Measurements from ENCODE around the gene CXXC5. TPM values are rescaled to one million over a fixed set of nuclear protein-coding genes. Genes with fewer than 3 reads are reported as not detected.

CXXC5 gene
- total RNA-seq, 2 donors from 2014 or later = 58.5 to 62.5 TPM

DNA sequence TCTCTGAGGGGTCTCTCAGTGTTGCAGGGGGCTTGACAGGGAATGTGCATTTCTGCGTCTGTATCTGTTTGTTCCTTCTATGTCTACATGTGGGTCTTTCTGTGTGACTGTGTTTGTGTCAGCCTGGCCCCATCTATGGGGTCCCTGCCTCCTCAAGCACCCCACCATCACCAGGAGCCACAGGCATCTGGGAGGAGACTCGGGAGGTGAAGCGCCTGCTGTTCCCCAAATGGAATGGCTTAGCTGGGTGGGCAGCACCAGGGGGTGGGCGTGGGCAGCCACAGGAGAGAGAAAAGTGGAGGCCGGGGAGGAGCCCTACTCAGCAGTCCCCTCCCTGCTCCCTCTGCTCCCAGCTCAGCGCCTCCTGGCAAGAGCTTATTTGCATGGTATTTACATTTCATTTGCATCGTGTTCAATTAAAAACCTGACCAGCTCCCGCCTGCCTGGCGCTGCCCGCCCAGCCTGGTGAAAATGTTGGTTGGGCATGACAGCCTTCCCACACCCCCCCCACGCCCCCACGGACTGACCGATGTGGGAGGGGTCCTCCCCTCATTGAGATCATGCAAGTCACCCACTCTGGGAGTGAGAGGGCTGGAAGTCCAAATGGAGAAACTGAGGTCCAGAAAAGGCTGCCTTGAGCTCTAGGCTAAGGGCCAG is 50.5 kb downstream of the CXXC5 start:
- H3K9me3 ChIP-seq = no peaks in the 10 kb centered on the region
- no peaks in the 10 kb centered on the region for H3K36me3 ChIP-seq
- DNase-seq (ENCODE audit: low spot score) (no peak), ATAC-seq (ENCODE audit: insufficient number of reproducible peaks, low FRiP score, low read depth) (no peak)
- H3K4me3 ChIP-seq = no peak overlapping the region
- peaks cover 21 to 38% of the 10 kb centered on the region in 2 donors for H3K4me1 ChIP-seq (ENCODE audit: control insufficient read depth in 1 of 2, low read depth in 2 of 2)
- H3K27ac ChIP-seq = peak overlapping the region; percentile 92 to 93
- no peak for TF ChIP-seq CTCF (IDR thresholded peaks at IDR 0.05)
- H3K27me3 ChIP-seq (replicated peaks; ENCODE audit: insufficient read depth) = no peaks in the 10 kb centered on the region

DNA sequence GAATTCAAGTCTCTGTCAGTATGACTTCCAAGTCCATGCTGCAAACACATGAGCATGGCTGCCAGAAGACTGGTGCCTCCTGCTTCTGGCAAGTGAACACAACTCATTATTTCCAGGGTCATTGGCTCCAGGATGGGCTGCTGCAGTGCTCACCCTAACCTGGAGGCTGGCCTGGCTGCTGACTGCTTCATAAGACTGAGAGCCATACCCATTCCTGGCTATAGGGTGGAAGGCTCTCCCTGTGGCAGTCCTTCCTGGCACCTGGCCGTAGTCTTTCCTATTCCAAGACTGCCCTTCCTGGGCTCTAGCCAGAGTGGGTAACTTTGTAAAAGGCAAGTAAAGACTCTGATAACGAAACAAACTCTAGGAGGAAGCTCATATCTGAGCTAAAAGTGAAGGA is 51.2 kb downstream of the CXXC5 start:
- H3K36me3 ChIP-seq = no peaks in the 10 kb centered on the region
- H3K4me3 ChIP-seq = no peak overlapping the region
- no peak for DNase-seq (ENCODE audit: low spot score)

DNA sequence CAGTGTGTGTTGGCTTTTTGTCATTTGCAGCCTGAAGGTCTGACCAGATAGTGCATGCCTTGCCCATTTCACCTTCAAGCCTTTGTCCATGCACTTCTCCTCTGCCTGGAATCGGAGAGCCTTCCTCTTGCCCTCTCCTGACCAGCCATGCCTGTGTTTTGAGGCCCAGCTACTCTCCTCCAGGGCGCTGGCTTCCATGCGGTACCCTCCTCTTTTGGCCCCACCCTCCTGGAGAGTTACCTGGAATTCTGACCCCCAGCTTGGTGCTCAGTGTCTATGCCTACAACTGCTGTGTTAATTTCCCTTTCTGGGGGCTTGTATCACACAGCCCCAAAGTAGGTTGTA is 52.5 kb downstream of the CXXC5 start:
- peaks cover 21 to 38% of the 10 kb centered on the region in 2 donors for H3K4me1 ChIP-seq (ENCODE audit: control insufficient read depth in 1 of 2, low read depth in 2 of 2)
- ATAC-seq (ENCODE audit: insufficient number of reproducible peaks, low FRiP score, low read depth) (no peak), DNase-seq (ENCODE audit: low spot score) (no peak)
- H3K9me3 ChIP-seq = no peaks in the 10 kb centered on the region
- H3K27me3 ChIP-seq (replicated peaks; ENCODE audit: insufficient read depth) = no peaks in the 10 kb centered on the region
- TF ChIP-seq CTCF (IDR thresholded peaks at IDR 0.05) = no peak
- no peaks in the 10 kb centered on the region for H3K36me3 ChIP-seq
- H3K4me3 ChIP-seq = no peak overlapping the region
- no peak overlapping the region for H3K27ac ChIP-seq

More for the DNA sequence above, 51.2 kb downstream of the CXXC5 start:
- no peaks in the 10 kb centered on the region for H3K9me3 ChIP-seq
- no peak for ATAC-seq (ENCODE audit: insufficient number of reproducible peaks, low FRiP score, low read depth)
- no peaks in the 10 kb centered on the region for H3K27me3 ChIP-seq (replicated peaks; ENCODE audit: insufficient read depth)
- H3K27ac ChIP-seq = peak overlapping the region in 1 of 2 donors; percentile 93
- no peak for TF ChIP-seq CTCF (IDR thresholded peaks at IDR 0.05)
- peaks cover 21 to 38% of the 10 kb centered on the region in 2 donors for H3K4me1 ChIP-seq (ENCODE audit: control insufficient read depth in 1 of 2, low read depth in 2 of 2)

GRCh38 chr5:139701056-139701741 is 53.0 kb downstream of the CXXC5 start:
- Histone ChIP-seq H3K36me3 (no peaks in the 10 kb centered on the region), H3K9me3 (no peaks in the 10 kb centered on the region), H3K4me3 (no peak overlapping the region), H3K27ac (no peak overlapping the region), H3K4me1 (ENCODE audit: control insufficient read depth in 1 of 2, low read depth in 2 of 2) (peaks cover 21 to 37% of the 10 kb centered on the region in 2 donors), H3K27me3 (replicated peaks; ENCODE audit: insufficient read depth) (no peaks in the 10 kb centered on the region)
- no peak for TF ChIP-seq CTCF (IDR thresholded peaks at IDR 0.05)
- no peak for DNase-seq (ENCODE audit: low spot score)
- ATAC-seq (ENCODE audit: insufficient number of reproducible peaks, low FRiP score, low read depth) = no peak

- Histone ChIP-seq H3K27ac (no peak overlapping the region), H3K4me1 (ENCODE audit: control insufficient read depth in 1 of 2, low read depth in 2 of 2) (peaks cover 16 to 23% of the 10 kb centered on the region in 2 donors), H3K4me3 (no peak overlapping the region), H3K27me3 (replicated peaks; ENCODE audit: insufficient read depth) (no peaks in the 10 kb centered on the region), H3K36me3 (no peaks in the 10 kb centered on the region), H3K9me3 (no peaks in the 10 kb centered on the region)
- DNase-seq (ENCODE audit: low spot score) = no peak
- ATAC-seq (ENCODE audit: insufficient number of reproducible peaks, low FRiP score, low read depth) = no peak
- TF ChIP-seq CTCF (IDR thresholded peaks at IDR 0.05) = no peak
Measured at GRCh38 chr5:139702548-139702947, 54.4 kb downstream of the CXXC5 start.

Data from thoracic aorta (tissue), 2 donors.